Activated CD4-positive, alpha-beta T cell treated with anti-CD3 and anti-CD28 coated beads for 1 hour (primary cell): ENCODE results near the gene HOXB7.

Experiments used
- DNase-seq: peaks from one replicate; pipeline ENCODE4 v3.0.0-alpha.2; 2020

HOXB7 gene

DNA sequence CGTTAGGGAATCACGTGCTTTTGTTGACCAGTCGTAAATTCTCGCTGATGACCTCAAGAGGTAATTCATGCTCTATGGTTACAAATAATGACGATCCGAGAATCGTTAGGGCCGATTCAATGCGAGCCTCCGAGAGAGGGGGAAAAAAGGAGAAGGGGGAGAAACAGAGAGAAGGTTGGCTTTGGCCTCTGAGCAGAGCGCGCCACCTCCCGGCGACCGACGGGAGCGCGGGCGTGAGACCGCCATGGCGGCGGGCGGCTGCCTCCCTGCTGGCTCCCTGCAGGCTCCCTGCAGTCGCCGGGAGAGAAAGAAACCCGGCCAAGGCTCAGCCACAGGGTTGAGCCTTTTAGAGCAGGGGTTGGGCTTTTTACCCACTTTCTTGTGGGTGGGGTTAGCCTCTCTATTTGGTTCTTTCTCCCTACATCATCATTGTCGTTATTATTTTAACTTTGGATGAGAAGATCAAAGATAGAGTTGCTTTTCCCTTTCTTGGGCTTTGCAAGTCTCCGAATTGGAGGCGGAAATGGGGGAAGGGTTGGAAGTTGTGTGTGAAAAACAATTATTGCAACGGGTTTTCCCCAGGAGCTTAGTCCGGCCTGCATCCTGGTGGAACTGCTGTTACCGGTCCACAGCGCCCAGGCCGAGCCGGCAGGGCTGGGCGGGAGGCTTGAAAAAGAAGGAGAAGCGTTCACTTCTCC lies 16.8 kb downstream of the HOXB7 start:
- peak; percentile 66 for DNase-seq

DNA sequence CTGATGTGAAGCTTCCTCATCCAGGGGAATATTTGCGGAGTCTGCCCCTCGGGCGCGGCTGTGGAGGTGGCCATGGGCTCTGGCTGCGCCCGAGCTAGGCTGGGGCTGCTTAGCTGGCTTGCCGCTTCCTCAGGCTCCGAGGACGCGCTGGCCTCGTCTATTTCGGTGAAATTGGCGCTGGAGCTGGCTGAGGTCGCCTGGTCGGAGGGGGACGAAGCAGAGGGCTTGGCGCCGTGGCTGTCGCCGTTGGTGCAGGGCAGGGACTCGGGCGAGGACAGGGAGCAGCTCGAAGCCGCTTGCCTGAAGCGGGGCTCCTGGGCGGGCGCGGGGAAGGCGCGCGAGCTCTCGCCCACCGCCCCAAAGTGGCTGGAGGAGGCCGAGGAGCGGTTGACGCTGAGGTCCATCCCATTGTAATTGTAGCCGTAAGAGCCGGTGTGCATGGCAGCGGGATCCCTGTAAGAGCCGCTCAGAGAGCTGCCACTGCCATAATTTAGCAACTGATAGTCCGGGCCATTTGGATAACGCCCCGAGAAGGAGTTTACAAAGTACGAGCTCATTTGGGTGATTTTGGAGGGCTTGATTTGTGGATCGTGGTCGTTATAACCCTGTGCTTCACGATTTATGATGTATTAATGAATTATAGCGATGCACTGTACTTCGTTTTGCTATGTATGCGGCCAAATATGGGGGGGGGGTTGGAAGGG lies 17.5 kb downstream of the HOXB7 start, which contains the start of gene HOXB5:
TSS of gene HOXB5 (minus strand) at position 654 of the 704 bp plus-strand sequence. CDS start at position 557, 97 bp downstream.
- no peak for DNase-seq

DNA sequence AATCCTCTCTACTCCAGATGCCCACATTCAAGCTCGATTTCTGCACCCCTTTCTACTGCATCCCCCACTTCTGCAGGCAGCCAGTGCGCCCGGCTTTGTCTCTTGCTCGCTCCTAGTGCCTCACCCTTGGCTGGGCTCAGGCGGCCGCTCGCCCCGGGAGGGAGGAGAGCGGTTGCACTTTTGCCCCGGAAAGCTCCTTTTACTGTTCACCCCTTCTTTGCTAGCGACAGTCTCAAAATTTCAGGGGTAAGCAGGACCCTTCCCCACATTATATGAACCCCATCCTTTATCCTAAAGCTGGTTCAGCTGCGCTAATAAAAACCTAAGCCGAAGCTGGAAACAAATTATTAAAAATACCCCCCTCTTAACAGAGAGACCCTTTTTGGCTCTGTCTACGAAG lies 18.2 kb downstream of the HOXB7 start:
- DNase-seq: no peak

DNA sequence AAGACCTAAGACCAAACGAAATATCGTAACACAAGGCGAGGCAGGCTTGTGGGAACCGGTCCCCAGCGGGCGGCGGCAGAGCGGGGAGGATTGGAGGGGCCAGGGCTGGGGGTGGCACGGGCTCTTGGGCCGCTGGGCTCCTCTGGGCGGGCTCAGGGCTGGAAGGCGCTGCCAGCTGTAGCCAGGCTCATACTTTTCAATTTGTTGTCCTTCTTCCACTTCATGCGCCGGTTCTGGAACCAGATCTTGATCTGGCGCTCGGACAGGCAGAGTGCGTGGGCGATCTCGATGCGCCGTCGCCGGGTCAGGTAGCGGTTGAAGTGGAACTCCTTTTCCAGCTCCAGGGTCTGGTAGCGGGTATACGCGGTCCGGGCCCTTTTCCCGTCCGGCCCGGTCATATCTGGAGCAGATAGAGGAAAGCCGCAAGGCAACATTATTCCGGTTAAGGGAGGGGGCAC lies 18.7 kb downstream of the HOXB7 start:
- DNase-seq: no peak

DNA sequence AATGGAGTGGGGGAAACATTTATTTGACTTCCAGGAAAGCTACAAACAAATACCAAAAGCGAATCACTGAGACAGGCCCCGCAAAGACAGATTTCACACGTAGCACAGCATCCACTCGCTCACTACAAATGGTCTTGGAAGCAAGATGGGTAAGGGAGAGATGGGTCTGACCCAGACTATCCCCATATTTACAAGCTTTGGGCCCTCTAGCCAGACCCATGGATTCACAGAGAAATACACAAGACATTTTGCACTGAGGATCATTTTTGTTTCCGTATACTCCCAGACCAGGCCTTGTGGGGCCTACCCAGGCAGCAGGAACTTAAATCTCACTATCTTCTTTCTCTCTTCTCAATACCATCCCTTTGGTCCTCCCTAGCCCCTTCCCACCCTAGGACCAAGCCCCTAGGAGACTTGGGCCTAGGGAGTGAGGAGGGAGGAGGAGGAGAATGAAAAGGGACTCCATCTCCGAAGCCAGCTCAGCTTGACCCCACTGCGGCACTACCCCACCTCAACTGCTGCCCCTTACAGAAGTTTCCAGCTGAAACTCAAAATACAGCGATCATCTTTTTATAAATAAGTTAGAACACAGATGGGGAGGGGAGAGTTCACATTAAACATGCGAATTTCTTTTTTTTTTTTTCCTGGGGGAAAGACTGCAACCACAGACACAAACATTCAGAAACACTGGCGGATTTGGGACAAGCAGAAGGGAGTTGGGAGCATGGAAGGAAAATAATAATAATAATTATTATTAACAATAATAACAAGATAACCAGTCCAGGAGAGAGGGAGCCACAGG lies 19.4 kb downstream of the HOXB7 start:
- DNase-seq: no peak

DNA sequence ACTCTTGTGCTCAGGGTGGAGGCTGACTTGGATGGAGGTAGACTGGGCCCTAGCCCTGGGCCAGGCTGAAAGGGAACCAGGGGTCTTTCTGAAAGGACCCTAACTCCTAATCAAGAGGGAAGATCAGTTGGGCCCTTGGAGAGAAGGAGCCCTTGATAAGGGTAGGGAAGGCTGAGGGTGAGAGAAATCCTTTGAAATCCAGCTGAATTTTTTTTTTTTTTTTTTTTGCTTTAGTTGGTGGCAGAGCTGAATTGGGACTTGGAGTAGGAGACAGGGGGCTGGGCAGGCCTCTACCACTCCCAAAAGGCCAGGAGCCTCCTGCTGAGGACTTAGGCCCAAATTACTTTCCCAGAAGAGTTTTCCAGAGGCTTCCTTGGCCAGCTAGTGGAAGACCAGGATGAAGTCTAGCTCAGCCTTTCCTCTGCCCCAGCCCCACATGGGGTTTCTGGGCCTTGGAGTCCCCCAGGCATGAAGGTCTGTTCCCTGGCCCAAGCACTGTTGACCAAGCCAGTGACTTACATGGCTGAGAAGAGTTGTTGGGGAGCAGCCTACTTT lies 20.1 kb downstream of the HOXB7 start:
- DNase-seq: no peak

DNA sequence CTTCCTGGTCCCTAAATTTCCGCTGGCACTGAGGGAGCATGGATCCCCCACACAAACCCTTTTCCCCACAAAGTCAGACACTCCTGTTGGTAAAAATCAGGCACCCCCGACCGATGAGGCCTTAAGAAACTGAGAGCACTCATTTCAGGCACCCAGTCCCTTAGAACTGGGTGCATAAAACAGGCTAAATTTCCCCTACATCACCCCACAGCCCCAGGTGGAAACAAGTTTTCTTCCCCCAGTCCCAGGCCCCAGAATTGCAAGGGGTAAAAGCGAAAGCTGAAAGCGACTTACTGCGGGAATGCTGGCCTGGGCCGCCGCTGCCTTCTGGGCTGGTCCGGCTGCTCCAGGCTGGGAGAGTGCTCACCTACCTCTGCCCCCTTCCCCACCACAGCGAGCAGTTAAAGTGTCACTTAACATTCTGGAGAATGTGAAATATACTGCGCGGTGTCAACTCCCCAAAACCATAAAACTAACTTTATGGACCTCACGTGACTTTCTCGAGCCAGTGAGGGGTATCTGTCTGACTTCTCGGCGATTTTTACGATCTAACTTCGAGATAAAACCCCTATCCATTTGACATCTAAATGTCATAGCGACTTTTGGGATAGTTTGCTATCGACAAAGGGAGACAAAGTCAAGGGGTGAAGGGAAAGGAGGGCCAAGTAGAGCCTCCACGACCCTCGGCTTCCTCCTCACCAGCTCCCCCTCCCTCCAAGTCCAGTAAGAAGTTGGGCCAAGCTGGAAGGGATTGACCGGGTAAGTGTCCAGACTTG lies 20.8 kb downstream of the HOXB7 start, which contains the start of gene HOXB3:
TSS of gene HOXB3 (minus strand) at position 411 of the 776 bp plus-strand sequence. CDS start 37,767 bp downstream, outside the sequence.
- DNase-seq: no peak

DNA sequence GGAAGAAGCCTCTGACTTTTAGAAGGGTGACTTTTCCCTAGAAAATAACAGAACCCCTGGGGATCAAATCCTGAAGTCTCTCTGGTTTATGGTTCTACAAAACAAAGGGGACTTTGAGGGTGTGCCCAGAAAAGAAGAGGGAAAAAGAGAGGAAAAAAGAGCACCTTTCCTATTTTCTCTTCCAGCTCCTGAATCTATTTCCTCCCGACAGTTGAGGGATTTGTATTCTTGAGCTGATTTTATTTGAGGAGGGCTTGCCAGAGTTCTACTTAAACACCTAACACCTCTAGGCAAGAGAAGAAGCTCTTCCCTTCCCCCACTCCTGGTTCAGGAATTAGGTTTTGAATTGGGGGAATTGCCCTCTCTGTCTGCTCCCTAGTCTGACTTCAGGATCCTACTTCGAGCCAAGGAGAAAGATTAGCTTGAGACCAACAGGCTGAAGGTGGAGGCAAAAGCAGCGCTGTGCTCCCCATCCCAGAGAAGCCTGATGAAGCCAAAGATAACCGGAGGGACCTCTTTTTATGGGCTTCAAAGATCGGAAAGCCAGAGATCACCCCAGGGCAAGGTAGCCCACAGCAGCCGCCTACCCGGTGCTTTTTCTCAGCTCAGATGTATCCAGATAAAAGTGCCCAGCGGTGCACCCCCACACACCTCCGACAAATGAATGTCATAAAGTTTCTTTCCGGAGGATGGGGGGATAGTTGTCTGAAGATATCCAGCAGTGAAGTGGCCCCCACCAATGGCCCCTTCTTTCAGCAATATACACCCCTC lies 21.6 kb downstream of the HOXB7 start:
- DNase-seq: no peak

DNA sequence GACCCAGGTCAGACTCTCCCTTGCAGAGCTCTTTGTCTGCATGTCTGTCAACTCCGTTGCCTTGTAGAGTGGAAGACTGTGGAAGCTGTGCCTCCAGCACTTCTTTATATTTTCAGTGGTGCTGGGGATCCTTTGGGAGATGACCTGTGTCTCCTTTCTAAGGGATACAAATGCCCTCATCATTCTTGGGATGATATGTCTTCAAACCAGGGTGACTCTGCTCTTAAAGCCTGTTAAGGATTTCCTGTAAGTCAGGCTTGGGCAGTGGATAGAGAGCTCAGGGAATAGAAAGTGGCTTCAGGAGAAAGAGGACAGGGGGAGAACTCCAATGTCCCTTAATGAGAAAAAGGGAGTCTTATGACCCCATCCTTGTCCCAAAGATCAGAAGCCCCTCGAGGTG lies 22.3 kb downstream of the HOXB7 start:
- DNase-seq: no peak

DNA sequence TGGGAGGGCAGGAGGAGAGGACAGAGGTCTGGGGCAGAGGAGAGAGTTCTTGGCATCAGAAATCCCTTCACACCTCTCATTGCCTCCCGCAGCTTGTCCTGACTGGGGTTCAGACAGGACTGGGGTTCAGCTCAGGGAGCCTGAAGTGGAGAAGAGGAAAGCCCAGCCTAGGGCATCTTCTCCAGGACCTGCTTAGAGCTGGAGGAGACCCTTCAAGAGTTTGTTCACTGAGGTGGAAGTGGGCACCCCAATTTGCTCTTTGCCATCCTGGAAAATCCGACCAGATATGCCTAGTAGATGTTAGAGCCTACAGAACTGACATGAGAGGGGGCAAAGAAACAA lies 22.8 kb downstream of the HOXB7 start:
- no peak for DNase-seq

DNA sequence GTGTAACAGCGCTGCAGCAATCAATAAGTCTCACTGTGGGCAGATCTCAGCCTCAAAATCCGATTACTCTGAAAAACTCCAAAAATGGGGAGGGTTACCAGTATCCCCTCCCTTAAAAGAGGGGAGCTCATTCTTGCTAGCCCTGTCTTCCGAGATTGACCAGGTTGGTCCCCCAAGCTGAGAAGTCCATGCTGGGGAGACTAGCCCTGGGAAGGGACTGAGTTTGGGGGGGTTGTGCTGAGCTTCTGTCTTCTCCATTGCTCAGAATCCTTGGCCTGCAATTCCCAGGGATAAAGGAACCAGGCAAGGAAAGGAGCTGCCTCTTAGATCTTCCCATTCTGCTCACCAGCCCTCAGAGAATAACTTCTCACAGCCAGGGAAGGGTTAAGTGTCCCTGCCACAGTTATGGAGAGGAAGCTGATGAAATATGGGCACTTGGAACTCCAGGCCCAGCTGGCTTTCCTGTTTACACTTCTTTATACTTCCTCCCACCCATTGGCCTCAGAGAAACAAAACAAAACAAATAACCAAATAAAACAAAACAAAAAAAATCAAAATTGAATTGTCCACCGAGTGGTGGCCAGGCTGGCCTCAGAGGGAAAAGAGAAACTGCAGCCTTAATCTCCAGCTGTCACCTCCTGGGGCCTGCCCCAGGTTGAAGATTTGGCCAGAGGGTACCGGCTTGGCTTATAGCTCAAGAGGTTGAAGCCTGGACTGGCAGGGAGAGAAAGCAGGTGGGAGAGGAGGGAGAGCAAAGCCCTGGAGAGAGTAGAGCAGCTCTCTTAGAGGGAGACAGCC lies 23.3 kb downstream of the HOXB7 start:
- DNase-seq: no peak

DNA sequence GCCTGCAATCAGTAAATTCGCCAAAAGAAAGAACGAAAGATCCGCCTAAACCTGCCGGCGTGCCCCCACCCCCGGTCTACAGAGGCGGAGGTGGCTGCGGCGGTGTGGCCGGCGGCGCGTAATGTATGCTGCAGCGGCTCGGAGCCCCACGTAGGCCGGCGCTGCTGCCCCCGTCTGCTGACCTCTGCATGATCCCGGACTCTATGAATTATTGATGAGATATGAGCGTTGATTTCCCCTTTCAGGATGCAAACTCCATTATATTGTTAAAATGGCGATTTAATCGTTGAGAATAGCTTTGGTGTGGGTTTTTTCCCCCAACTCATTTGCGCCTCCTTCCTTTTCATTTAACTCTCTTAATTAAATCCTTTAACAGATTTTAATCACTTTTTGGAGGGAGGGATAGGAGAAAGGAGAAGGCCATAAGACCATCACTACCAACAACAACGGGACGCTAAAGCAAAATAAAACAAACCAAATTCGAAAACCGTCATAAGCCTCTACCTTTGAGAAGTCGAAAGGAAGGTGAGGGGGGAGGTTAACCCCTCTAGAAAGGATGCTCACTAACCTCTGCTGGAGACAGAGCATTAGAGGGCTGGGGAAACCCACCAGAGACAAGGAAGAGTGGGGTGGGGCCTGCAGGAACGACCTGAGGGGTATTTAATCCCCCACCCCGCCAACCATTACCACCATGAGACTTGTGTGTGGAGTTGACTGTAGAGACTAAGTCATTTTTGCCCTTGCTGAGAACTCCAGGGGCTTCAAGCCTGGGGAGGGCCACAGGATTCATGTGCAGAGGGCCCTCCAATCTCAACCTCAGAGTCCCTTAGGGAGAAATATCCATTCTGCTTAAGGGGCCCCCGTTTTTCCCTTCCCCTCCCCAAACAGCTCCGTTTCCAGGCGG lies 24.2 kb downstream of the HOXB7 start:
- DNase-seq: no peak

DNA sequence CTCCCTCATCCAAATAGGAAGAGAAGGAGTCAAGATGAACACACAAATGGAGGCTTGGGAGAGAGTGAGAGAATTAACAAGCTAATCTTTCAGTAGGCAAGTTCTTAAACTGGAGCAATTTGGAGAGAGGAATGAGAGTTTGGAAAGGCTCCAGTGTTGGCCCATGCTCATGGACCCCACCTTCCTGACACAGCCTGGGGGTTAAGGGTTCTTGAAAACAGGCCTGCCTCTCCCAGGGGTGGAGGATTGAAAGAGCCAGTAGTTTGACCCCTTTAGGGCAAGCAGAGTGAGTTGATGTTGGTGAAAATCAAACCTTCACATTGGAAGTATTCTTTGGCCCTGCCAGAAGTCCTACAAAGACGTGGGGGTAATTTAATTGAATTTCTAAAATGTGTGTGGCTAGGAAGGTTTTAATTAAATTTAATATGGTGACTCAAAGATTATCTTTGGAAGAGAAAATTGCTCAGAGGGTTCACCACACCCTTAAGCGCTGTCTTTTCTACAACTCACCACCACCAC lies 26.5 kb downstream of the HOXB7 start:
- no peak for DNase-seq

DNA sequence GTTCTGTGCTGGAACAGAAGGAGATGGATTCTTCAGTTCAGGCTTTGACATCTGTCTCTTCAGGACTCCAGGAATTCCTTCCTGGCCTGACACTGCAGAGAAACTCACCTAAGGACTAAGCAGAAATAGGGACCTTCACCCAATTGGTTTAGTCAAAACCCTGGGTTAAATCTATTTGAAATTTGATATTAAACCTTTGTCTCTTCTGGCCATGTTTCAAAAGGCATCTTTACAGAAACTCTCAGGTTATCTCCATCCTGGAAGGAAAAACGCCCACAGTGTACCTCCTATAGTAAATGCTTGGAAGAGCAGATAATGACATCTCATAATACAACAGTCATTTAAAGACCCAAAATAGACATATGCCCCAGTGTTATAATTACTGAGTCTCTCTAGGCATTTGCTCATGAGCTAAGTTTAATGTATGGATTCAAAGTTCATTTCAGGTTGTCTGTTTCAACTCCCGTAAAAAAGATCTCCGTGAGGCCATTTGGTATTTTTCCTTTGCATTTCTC lies 27.1 kb downstream of the HOXB7 start:
- DNase-seq: no peak

DNA sequence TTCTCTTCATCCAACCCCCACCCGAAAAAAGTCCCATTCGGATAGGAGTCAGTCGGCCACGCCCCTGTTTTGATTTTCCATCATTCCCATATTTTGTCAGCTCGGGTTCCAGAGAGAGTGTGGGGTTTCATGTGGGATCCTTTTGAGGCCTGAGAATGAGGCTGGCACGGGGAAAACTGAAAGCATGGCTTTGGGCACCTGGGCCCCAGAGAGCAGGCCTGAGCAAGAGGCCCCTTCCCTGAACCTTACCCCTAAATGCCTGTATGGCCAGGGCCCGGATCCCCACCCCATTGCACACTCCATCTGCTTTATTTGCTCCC lies 28.1 kb downstream of the HOXB7 start:
- no peak for DNase-seq

DNA sequence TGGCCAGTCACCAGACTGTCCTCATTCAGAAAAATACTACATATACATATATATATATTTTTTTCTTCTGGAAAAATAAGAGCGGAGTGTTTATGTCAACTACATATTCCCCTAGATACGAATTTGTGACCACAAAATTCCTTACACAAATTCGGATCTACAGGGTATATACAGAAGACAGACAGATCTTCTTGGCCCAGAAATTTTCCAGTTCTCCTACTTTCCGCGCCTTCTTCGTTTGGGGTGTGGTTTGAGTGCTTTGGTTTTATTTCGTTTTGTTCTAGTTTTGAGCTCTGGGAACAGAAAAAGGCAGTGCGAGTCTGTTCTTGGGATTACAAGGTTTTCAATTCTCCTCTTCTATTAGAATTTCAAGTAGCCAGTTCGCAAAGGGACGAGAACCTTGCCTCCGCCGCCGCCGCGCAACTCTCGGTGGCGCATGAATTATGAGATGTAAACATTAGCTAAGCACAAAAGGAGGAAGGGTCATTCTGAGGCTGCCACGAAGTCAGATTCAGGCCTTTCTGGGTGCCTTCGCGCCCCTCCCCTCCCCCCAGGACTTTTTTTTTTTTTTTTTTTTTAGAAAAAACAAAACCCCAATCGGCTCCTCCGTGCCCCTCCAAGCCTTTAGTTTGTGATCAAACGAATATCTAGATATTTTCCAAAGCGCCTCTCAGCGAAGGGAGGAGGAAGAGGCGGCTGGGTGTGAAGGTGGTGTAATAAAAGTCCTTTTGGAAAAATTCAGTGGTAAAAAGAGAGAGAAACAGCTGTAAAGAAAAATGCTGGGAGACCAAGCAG lies 30.9 kb downstream of the HOXB7 start:
- no peak for DNase-seq

DNA sequence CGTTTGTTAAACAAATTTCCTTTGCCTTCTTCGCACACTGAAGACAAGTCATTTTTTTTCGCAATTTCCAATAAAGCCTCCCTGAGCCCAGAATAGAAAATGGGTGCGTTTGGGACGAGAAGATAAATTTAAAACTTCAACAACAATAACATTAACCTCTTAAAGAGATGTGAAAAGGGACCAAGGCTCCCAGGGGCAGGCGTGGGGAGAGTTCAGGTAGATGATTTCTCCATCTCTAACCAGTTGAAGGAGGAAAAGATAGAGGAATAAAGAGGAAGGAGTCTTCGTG lies 31.4 kb downstream of the HOXB7 start:
- no peak for DNase-seq

DNA sequence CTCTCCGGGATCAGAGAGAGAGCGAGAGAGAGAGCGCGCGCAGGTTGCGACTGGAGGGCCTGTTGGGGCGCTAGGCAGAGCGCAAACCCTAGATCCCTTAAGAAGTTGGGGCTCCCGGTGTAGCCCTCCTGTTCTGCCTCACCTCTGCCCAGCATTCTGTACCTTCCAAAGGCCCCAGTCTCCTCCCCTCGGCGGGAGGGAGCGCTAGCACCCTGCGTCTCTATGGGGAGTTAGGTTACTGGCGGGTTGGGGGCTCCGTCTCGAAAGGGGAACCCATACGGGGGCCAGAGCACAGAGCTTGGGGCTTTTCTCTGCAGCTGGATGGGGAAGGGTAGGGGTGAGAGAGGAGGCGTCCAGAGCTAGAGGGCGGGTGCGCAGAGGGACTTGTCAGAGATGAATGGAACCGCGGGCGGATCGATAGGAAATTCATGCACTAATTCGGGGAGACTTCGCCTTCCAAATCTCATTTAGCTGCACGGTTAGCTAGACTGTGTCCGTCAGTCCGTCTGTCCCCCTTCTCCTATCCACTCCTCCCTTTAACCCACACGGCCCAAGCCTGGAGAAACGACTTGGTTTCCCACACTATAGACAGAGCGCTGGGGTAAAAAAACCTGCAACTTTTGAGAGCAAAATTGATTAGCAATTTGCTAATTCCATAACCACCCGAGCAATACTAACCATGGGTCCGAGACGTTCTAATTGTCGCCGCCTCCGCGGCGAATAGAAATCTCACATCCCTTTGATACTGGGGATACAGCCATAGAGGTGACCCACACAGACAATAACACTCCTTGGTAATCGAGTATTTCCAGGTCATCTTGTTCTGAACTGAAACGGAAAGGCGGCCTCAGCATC lies 32.0 kb downstream of the HOXB7 start:
- DNase-seq: no peak
